HCT116 (cell line): ENCODE measurements around the gene TTC12. TPM values are rescaled to one million over a fixed set of nuclear protein-coding genes. Genes with fewer than 3 reads are reported as not detected.

Experiments used
- ATAC-seq: fragments of 200-7000 bp; cut with Tn5 transposase; 2 replicates; pipeline ENCODE4 v1.9.1; 2020; ENCODE audit warnings: mild to moderate bottlenecking, moderate library complexity
- BruUV-seq: library from RNA; stranded (reverse); fragments of 400-500 nt; replicated peaks from 2 replicates; lab custom pipeline; 2021; lab: Mats Ljungman, UMichigan
- CTCF ChIA-PET: fragments of 300-600 bp; sonication (Branson Sonifier 250); formaldehyde crosslinking; loops from one replicate; lab custom pipeline; 2021; ENCODE audit warnings: antibody characterized with exemption; lab: Charles Lee
- POLR2A ChIA-PET: fragments of 300-600, 350-600 bp; sonication (Branson Sonifier 250); formaldehyde crosslinking; loops from one replicate; lab custom pipeline; 2021; ENCODE audit warnings: antibody characterized with exemption; lab: Charles Lee
- RAD21 ChIA-PET, 2 experiments: fragments of 300-600 bp; sonication (Branson Sonifier 250); formaldehyde crosslinking; loops; one replicate each; lab custom pipeline; 2023; ENCODE audit warnings: low total read pairs in 2 of 2; ENCODE audit not compliant: uncharacterized antibody in 2 of 2, unreplicated experiment in 2 of 2, low non-redundant PET in 1 of 2; lab: Charles Lee
- DNase-seq: peaks from one replicate; pipeline ENCODE4 v3.0.0-alpha.2; 2010; ENCODE audit warnings: low read depth, low spot score
- H2AFZ ChIP-seq: fragments of 200-600 bp; shearing (Covaris generic), sonication (generic); 2 replicates; pipeline ENCODE4 v1.6.1; 2017; ENCODE audit warnings: low read depth, mixed run types, mixed read lengths, antibody characterized with exemption, low read length; ENCODE audit not compliant: poor library complexity, severe bottlenecking
- H3K27ac ChIP-seq: 2 replicates; pipeline ENCODE4 v1.5.1; 2012; ENCODE audit warnings: low read depth, low read length
- H3K27me3 ChIP-seq: fragments of 200-600 bp; sonication (generic); 2 replicates; pipeline ENCODE4 v1.6.1; 2016; ENCODE audit warnings: mixed run types, low read length, mixed read lengths; ENCODE audit not compliant: insufficient read depth
- H3K36me3 ChIP-seq, 2 experiments: fragments of 200-500 bp in 1 of 2; fragments of 200-600 bp in 1 of 2; sonication (Bioruptor generic) in 1 of 2; sonication (generic) in 1 of 2; 2 replicates each; pipeline versions ENCODE4 v1.5.1 to v1.6.1; 2014 to 2016; ENCODE audit warnings: low read length in 2 of 2, inconsistent platforms in 1 of 2, mixed read lengths in 1 of 2, mixed run types in 1 of 2; ENCODE audit not compliant: insufficient read depth in 2 of 2, control insufficient read depth in 1 of 2
- H3K4me1 ChIP-seq, 2 experiments: fragments of 200-600 bp in 1 of 2; sonication (generic) in 1 of 2; 2 replicates each; pipeline versions ENCODE4 v1.5.1 to v1.6.1; 2012 to 2017; ENCODE audit warnings: low read length in 2 of 2, inconsistent platforms in 1 of 2, mild to moderate bottlenecking in 1 of 2, mixed read lengths in 1 of 2, mixed run types in 1 of 2, moderate library complexity in 1 of 2; ENCODE audit not compliant: insufficient read depth in 2 of 2, control insufficient read depth in 1 of 2
- H3K4me2 ChIP-seq: fragments of 200-600 bp; sonication (generic); 2 replicates; pipeline ENCODE4 v1.6.1; 2017; ENCODE audit warnings: mixed run types, low read length, mixed read lengths
- H3K4me3 ChIP-seq, 2 experiments: fragments of 200-600 bp in 1 of 2; sonication (generic) in 1 of 2; replicated peaks in 1 of 2; 2 replicates each; pipeline ENCODE4 v1.5.1; 2011 to 2016; ENCODE audit warnings: low read length in 2 of 2, control low read depth in 1 of 2, low read depth in 1 of 2, mild to moderate bottlenecking in 1 of 2, mixed read lengths in 1 of 2, mixed run types in 1 of 2
- H3K79me2 ChIP-seq: fragments of 200-600 bp; sonication (generic); 2 replicates; pipeline ENCODE4 v1.6.1; 2017; ENCODE audit warnings: mild to moderate bottlenecking, mixed run types, low read length, moderate library complexity, mixed read lengths; ENCODE audit not compliant: insufficient read depth
- H3K9ac ChIP-seq: fragments of 200-600 bp; sonication (generic); 2 replicates; pipeline ENCODE4 v1.6.1; 2016; ENCODE audit warnings: low read length, mixed read lengths
- H3K9me2 ChIP-seq: fragments of 200-600 bp; sonication (generic), shearing (Covaris generic); 2 replicates; pipeline ENCODE4 v1.6.1; 2017; ENCODE audit warnings: mixed run types, mild to moderate bottlenecking, moderate library complexity; ENCODE audit not compliant: insufficient read depth
- H3K9me3 ChIP-seq, 2 experiments: fragments of 200-500 bp in 1 of 2; fragments of 200-600 bp in 1 of 2; sonication (Bioruptor generic) in 1 of 2; sonication (generic) in 1 of 2; 2 replicates each; pipeline ENCODE4 v1.6.1; 2014 to 2017; ENCODE audit warnings: low read length in 2 of 2, mixed read lengths in 2 of 2, inconsistent platforms in 1 of 2, low read depth in 1 of 2, mild to moderate bottlenecking in 1 of 2, mixed run types in 1 of 2, moderate library complexity in 1 of 2; ENCODE audit not compliant: control insufficient read depth in 1 of 2, insufficient read depth in 1 of 2
- H4K20me1 ChIP-seq: fragments of 200-600 bp; sonication (generic), shearing (Covaris generic); 2 replicates; pipeline ENCODE4 v1.6.1; 2017; ENCODE audit warnings: mixed run types, mild to moderate bottlenecking, moderate library complexity; ENCODE audit not compliant: insufficient read depth
- CBX3 ChIP-seq: IDR thresholded peaks from 2 replicates; pipeline ENCODE4 v1.6.1; 2012; ENCODE audit warnings: low read depth
- CEBPB ChIP-seq: IDR thresholded peaks from 2 replicates; pipeline ENCODE4 v1.6.1; 2012; ENCODE audit warnings: low read depth
- EGR1 ChIP-seq: IDR thresholded peaks from 2 replicates; pipeline ENCODE4 v1.6.1; 2012; ENCODE audit warnings: low read depth
- ELF1 ChIP-seq: IDR thresholded peaks from 2 replicates; pipeline ENCODE4 v1.6.1; 2012; ENCODE audit warnings: low read depth, borderline replicate concordance
- EZH2 ChIP-seq: fragments of 200-600 bp; sonication (generic); IDR thresholded peaks from 2 replicates; pipeline ENCODE4 v1.6.1; 2017; ENCODE audit warnings: antibody characterized with exemption, mixed run types
- EZH2phosphoT487 ChIP-seq: fragments of 200-600 bp; IDR thresholded peaks from 2 replicates; pipeline ENCODE4 v1.6.1; 2018; ENCODE audit warnings: antibody characterized with exemption, borderline replicate concordance
- JUND ChIP-seq: IDR thresholded peaks from 2 replicates; pipeline ENCODE4 v1.6.1; 2012
- POLR2A ChIP-seq: IDR thresholded peaks from 2 replicates; pipeline ENCODE4 v1.7.0; 2011; ENCODE audit warnings: borderline replicate concordance; ENCODE audit not compliant: insufficient read depth, insufficient read length; ENCODE audit errors: extremely low read depth
- POLR2AphosphoS5 ChIP-seq: IDR thresholded peaks from 2 replicates; pipeline ENCODE4 v1.6.1; 2011; ENCODE audit warnings: mild to moderate bottlenecking, low read depth, low read length, moderate library complexity
- SIN3A ChIP-seq: IDR thresholded peaks from 2 replicates; pipeline ENCODE4 v1.6.1; 2012; ENCODE audit warnings: low read depth
- SRF ChIP-seq: IDR thresholded peaks from 2 replicates; pipeline ENCODE4 v1.6.1; 2012; ENCODE audit warnings: low read depth
- TCF7L2 ChIP-seq: IDR thresholded peaks from 2 replicates; pipeline ENCODE4 v1.7.0; 2011; ENCODE audit warnings: borderline replicate concordance, inconsistent platforms; ENCODE audit not compliant: insufficient read depth, insufficient read length; ENCODE audit errors: extremely low read depth
- YY1 ChIP-seq: IDR thresholded peaks from 2 replicates; pipeline ENCODE4 v1.6.1; 2011; ENCODE audit warnings: low read length, low read depth, moderate library complexity, mild to moderate bottlenecking; ENCODE audit not compliant: insufficient replicate concordance; ENCODE audit errors: extremely low read depth
- ZFX ChIP-seq: fragments of 450-650 bp; IDR thresholded peaks from 2 replicates; pipeline ENCODE4 v1.6.1; 2017
- ZNF274 ChIP-seq: fragments of 200-500 bp; sonication (Bioruptor generic); IDR thresholded peaks from 2 replicates; pipeline ENCODE4 v1.6.1; 2014; ENCODE audit warnings: mild to moderate bottlenecking, low read depth, low read length, inconsistent platforms
- intact Hi-C: fragments of 100-400 bp; cut with micrococcal nuclease; formaldehyde crosslinking; loops from 2 replicates; pipeline ENCODE4 v1.10.0; 2022
- total RNA-seq: library from RNA; stranded (reverse); gene quantifications from one replicate; pipeline ENCODE4 v1.2.1, GENCODE V29; 2021; ENCODE audit not compliant: unreplicated experiment
- TF ChIP-seq, protein P1 (sequence below): IDR thresholded peaks from 2 replicates; pipeline ENCODE4 v1.6.1; 2011; ENCODE audit warnings: mild to moderate bottlenecking, low read length, moderate library complexity; ENCODE audit not compliant: insufficient replicate concordance; ENCODE audit errors: extremely low read depth
- TF ChIP-seq, protein P2 (sequence below), 3 experiments: fragments of 200-600 bp in 1 of 3; sonication (generic) in 1 of 3; IDR thresholded peaks in 2 of 3; conservative IDR thresholded peaks in 1 of 3; 2 replicates each; pipeline ENCODE4 v1.5.1; 2012 to 2017; ENCODE audit warnings: low read depth in 2 of 3, low read length in 2 of 3, antibody characterized with exemption in 1 of 3, borderline replicate concordance in 1 of 3, control low read depth in 1 of 3, mild to moderate bottlenecking in 1 of 3, mixed read lengths in 1 of 3, mixed run types in 1 of 3, moderate library complexity in 1 of 3; ENCODE audit not compliant: insufficient read depth in 1 of 3
- TF ChIP-seq, protein P3 (sequence below): IDR thresholded peaks from 2 replicates; pipeline ENCODE4 v1.6.1; 2012; ENCODE audit warnings: low read depth
- TF ChIP-seq, protein P4 (sequence below): IDR thresholded peaks from 2 replicates; pipeline ENCODE4 v1.6.1; 2012
- TF ChIP-seq, protein P5 (sequence below): IDR thresholded peaks from 2 replicates; pipeline ENCODE4 v1.6.1; 2012

The TTC12 gene
- total RNA-seq, 1 experiment from 2014 or later = 12.6 TPM

DNA sequence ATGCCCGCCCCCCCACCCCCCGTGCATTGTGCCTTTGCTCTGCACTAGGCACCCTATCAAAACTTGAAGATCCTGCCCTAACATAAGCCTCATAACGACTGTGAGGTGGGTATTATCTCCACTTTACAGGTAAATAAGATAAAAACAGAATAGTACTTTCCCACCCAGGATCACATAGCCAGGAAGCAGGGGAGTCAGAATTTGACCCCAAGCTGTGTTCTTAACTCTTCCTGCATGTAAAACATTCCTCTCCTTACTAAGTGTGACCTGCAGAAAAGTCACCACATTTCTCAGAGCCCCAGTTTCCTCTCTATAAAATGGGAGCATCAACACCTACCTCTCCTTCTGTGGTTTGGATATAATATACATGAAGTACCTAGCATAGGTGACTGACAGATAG is 55.0 kb downstream of the TTC12 start:
- POLR2A ChIA-PET = no interaction called here
- Histone ChIP-seq H3K4me2 (no peak overlapping the region), H3K4me1 (peaks cover 0 to 5% of the 10 kb centered on the region in 2 experiments; a peak in 1 of 4 replicates), H3K27ac (no peak overlapping the region), H3K36me3 (no peaks in the 10 kb centered on the region), H3K79me2 (no peaks in the 10 kb centered on the region), H3K9me3 (no peaks in the 10 kb centered on the region), H4K20me1 (no peaks in the 10 kb centered on the region), H2AFZ (no peak overlapping the region), H3K4me3 (no peak overlapping the region), H3K9me2 (no peaks in the 10 kb centered on the region), H3K27me3 (no peaks in the 10 kb centered on the region), H3K9ac (no peak overlapping the region)
- TF ChIP-seq, protein P1, sequence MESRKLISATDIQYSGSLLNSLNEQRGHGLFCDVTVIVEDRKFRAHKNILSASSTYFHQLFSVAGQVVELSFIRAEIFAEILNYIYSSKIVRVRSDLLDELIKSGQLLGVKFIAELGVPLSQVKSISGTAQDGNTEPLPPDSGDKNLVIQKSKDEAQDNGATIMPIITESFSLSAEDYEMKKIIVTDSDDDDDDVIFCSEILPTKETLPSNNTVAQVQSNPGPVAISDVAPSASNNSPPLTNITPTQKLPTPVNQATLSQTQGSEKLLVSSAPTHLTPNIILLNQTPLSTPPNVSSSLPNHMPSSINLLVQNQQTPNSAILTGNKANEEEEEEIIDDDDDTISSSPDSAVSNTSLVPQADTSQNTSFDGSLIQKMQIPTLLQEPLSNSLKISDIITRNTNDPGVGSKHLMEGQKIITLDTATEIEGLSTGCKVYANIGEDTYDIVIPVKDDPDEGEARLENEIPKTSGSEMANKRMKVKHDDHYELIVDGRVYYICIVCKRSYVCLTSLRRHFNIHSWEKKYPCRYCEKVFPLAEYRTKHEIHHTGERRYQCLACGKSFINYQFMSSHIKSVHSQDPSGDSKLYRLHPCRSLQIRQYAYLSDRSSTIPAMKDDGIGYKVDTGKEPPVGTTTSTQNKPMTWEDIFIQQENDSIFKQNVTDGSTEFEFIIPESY = no peak
- TF ChIP-seq, protein P2, sequence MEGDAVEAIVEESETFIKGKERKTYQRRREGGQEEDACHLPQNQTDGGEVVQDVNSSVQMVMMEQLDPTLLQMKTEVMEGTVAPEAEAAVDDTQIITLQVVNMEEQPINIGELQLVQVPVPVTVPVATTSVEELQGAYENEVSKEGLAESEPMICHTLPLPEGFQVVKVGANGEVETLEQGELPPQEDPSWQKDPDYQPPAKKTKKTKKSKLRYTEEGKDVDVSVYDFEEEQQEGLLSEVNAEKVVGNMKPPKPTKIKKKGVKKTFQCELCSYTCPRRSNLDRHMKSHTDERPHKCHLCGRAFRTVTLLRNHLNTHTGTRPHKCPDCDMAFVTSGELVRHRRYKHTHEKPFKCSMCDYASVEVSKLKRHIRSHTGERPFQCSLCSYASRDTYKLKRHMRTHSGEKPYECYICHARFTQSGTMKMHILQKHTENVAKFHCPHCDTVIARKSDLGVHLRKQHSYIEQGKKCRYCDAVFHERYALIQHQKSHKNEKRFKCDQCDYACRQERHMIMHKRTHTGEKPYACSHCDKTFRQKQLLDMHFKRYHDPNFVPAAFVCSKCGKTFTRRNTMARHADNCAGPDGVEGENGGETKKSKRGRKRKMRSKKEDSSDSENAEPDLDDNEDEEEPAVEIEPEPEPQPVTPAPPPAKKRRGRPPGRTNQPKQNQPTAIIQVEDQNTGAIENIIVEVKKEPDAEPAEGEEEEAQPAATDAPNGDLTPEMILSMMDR (IDR thresholded peaks at IDR 0.05 in 2 of 3, conservative IDR thresholded peaks at IDR 0.05 in 1 of 3; ENCODE audit: borderline replicate concordance in 1 of 3, insufficient read depth in 1 of 3, low read depth in 2 of 3, low read length in 2 of 3) = no peak
- TF ChIP-seq POLR2A (no peak), EZH2 (no peak), POLR2AphosphoS5 (no peak), SIN3A (no peak), ZNF274 (no peak), YY1 (no peak), ZFX (no peak), EGR1 (no peak), JUND (no peak), TCF7L2 (no peak), SRF (no peak), CBX3 (no peak), ELF1 (no peak), EZH2phosphoT487 (no peak), CEBPB (no peak)
- TF ChIP-seq, protein P3, sequence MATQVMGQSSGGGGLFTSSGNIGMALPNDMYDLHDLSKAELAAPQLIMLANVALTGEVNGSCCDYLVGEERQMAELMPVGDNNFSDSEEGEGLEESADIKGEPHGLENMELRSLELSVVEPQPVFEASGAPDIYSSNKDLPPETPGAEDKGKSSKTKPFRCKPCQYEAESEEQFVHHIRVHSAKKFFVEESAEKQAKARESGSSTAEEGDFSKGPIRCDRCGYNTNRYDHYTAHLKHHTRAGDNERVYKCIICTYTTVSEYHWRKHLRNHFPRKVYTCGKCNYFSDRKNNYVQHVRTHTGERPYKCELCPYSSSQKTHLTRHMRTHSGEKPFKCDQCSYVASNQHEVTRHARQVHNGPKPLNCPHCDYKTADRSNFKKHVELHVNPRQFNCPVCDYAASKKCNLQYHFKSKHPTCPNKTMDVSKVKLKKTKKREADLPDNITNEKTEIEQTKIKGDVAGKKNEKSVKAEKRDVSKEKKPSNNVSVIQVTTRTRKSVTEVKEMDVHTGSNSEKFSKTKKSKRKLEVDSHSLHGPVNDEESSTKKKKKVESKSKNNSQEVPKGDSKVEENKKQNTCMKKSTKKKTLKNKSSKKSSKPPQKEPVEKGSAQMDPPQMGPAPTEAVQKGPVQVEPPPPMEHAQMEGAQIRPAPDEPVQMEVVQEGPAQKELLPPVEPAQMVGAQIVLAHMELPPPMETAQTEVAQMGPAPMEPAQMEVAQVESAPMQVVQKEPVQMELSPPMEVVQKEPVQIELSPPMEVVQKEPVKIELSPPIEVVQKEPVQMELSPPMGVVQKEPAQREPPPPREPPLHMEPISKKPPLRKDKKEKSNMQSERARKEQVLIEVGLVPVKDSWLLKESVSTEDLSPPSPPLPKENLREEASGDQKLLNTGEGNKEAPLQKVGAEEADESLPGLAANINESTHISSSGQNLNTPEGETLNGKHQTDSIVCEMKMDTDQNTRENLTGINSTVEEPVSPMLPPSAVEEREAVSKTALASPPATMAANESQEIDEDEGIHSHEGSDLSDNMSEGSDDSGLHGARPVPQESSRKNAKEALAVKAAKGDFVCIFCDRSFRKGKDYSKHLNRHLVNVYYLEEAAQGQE = no peak
- TF ChIP-seq, protein P4, sequence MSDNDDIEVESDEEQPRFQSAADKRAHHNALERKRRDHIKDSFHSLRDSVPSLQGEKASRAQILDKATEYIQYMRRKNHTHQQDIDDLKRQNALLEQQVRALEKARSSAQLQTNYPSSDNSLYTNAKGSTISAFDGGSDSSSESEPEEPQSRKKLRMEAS = no peak
- TF ChIP-seq, protein P5, sequence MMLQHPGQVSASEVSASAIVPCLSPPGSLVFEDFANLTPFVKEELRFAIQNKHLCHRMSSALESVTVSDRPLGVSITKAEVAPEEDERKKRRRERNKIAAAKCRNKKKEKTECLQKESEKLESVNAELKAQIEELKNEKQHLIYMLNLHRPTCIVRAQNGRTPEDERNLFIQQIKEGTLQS = no peak
- no peak for ATAC-seq
- RAD21 ChIA-PET = no interaction called here
- no TSS peak for BruUV-seq
- intact Hi-C loops = no loop called here
- DNase-seq = no peak
- CTCF ChIA-PET = no interaction called here
